HFFc6 (cell line): ENCODE results near the gene OGFRL1. TPM values are rescaled to one million over a fixed set of nuclear protein-coding genes. Genes with fewer than 3 reads are reported as not detected.

Source experiments
- DNase-seq: peaks from one replicate; pipeline ENCODE4 v3.0.0-alpha.2; 2018
- H3K27ac Mint-ChIP-seq: 2 replicates; pipeline ENCODE4 v1.8.0; 2020; ENCODE audit warnings: mild to moderate bottlenecking, mixed read lengths
- H3K27me3 Mint-ChIP-seq: 2 replicates; pipeline ENCODE4 v1.8.0; 2021; ENCODE audit warnings: mild to moderate bottlenecking, moderate library complexity, mixed read lengths; ENCODE audit not compliant: insufficient read depth
- H3K36me3 Mint-ChIP-seq: 2 replicates; pipeline ENCODE4 v1.8.0; 2021; ENCODE audit warnings: low read depth, mixed read lengths
- H3K4me1 Mint-ChIP-seq: 2 replicates; pipeline ENCODE4 v1.8.0; 2020; ENCODE audit warnings: low read depth, mixed read lengths
- H3K4me3 Mint-ChIP-seq: 2 replicates; pipeline ENCODE4 v1.8.0; 2020; ENCODE audit warnings: mild to moderate bottlenecking, moderate library complexity, mixed read lengths
- H3K9me3 Mint-ChIP-seq: 2 replicates; pipeline ENCODE4 v1.8.0; 2020; ENCODE audit warnings: mild to moderate bottlenecking, mixed read lengths
- CTCF ChIP-seq: fragments of 200-600 bp; sonication (generic); IDR thresholded peaks from 2 replicates; pipeline ENCODE4 v1.5.0; 2021; ENCODE audit warnings: antibody characterized with exemption, mild to moderate bottlenecking
- total RNA-seq, 6 experiments: library from RNA; stranded (reverse); fragmentation: NEBNext Ultra II Directional; extraction: Animal tissue kit (Norgen Biotek cat#: 25700); gene quantifications; 2 replicates in 1 of 6; 3 replicates in 5 of 6; pipeline ENCODE4 v1.2.3, GENCODE V29; 2021

Gene OGFRL1
- total RNA-seq, 6 experiments from 2014 or later, result 21.4 to 34.5 (median 25.2) TPM

- Mint-ChIP-seq H3K4me3 (no peak overlapping the region), H3K36me3 (peaks cover 4% of the 10 kb centered on the region; the same call in 1 of the 2 replicates), H3K27me3 (peaks cover 2% of the 10 kb centered on the region; the same call in 1 of the 2 replicates), H3K27ac (no peak overlapping the region), H3K4me1 (no peaks in the 10 kb centered on the region), H3K9me3 (no peaks in the 10 kb centered on the region)
- no peak for DNase-seq
- no peak for TF ChIP-seq CTCF
Measured at GRCh38 chr6:71277926-71278600, 10.5 kb upstream of the OGFRL1 start.

- Mint-ChIP-seq H3K36me3 (peaks cover 4% of the 10 kb centered on the region; the same call in 1 of the 2 replicates), H3K4me1 (no peaks in the 10 kb centered on the region), H3K27ac (no peak overlapping the region), H3K9me3 (no peaks in the 10 kb centered on the region), H3K27me3 (peaks cover 2% of the 10 kb centered on the region; the same call in 1 of the 2 replicates), H3K4me3 (no peak overlapping the region)
- no peak for TF ChIP-seq CTCF
- DNase-seq, result no peak
Measured at GRCh38 chr6:71279321-71279720, 9.3 kb upstream of the OGFRL1 start.

DNA sequence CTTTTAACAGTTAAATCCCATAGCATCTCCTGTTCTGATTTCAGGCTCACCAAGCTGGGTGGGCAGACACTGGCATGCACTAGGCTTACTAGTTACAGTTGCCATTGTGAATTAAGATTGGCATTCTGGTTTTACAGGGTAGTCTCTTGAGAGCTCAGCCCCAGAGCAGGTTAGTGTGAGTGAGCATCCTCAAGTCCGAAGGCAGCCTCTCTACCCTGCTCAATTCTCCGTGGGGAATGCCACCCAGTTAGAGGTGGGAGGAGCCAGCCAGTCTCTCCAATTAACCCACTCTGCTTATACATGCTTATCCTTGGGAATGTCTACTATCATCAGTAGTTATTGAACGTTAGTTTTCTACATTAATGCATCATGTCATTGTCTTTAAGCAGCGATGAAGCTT is 8.9 kb upstream of the OGFRL1 start:
- Mint-ChIP-seq H3K4me1 (no peaks in the 10 kb centered on the region), H3K27me3 (peaks cover 2% of the 10 kb centered on the region; the same call in 1 of the 2 replicates), H3K9me3 (no peaks in the 10 kb centered on the region), H3K4me3 (no peak overlapping the region), H3K36me3 (peaks cover 4% of the 10 kb centered on the region; the same call in 1 of the 2 replicates), H3K27ac (no peak overlapping the region)
- DNase-seq, result no peak
- TF ChIP-seq CTCF, result no peak

- H3K36me3 Mint-ChIP-seq, result peaks cover 4% of the 10 kb centered on the region; the same call in 1 of the 2 replicates
- no peak for TF ChIP-seq CTCF
- peaks cover 2% of the 10 kb centered on the region; the same call in 1 of the 2 replicates for H3K27me3 Mint-ChIP-seq
- H3K27ac Mint-ChIP-seq, result no peak overlapping the region
- DNase-seq, result no peak
- H3K4me3 Mint-ChIP-seq, result no peak overlapping the region
- no peaks in the 10 kb centered on the region for H3K4me1 Mint-ChIP-seq
- H3K9me3 Mint-ChIP-seq, result no peaks in the 10 kb centered on the region
Measured at GRCh38 chr6:71280701-71281100, 7.9 kb upstream of the OGFRL1 start.

- Mint-ChIP-seq H3K9me3 (no peaks in the 10 kb centered on the region), H3K4me1 (peaks cover 22% of the 10 kb centered on the region), H3K36me3 (peaks cover 7% of the 10 kb centered on the region; the same call in 1 of the 2 replicates), H3K4me3 (no peak overlapping the region), H3K27me3 (peaks cover 2% of the 10 kb centered on the region; the same call in 1 of the 2 replicates), H3K27ac (no peak overlapping the region)
- no peak for TF ChIP-seq CTCF
- DNase-seq, result no peak
Measured at GRCh38 chr6:71284785-71285184, 3.8 kb upstream of the OGFRL1 start.
